ENCODE measurements around the gene PIK3R3. TPM values are rescaled to one million over a fixed set of nuclear protein-coding genes. Genes with fewer than 3 reads are reported as not detected.
A peak's percentile ranks its signal among the peaks of the same experiment; 100 is the strongest.

Gene PIK3R3
- total RNA-seq, 1 donor from 2014 or later = 54.1 TPM

- Mint-ChIP-seq H3K9me3 (ENCODE audit: low read depth) (no peaks in the 10 kb centered on the region), H3K36me3 (ENCODE audit: insufficient read depth) (no peaks in the 10 kb centered on the region), H3K4me1 (ENCODE audit: low read depth) (peaks cover 13% of the 10 kb centered on the region), H3K4me3 (ENCODE audit: low read depth) (no peak overlapping the region), H3K27me3 (no peaks in the 10 kb centered on the region), H3K27ac (no peak overlapping the region)
- TF ChIP-seq CTCF (IDR thresholded peaks at IDR 0.05; ENCODE audit: unreplicated experiment) = no peak
- DNase-seq (ENCODE audit: low spot score, unreplicated experiment) = no peak
These were observed 4.3 kb upstream of the PIK3R3 start for GRCh38 chr1:46136711-46137110.

- no peak for TF ChIP-seq CTCF (IDR thresholded peaks at IDR 0.05; ENCODE audit: unreplicated experiment)
- Mint-ChIP-seq H3K4me1 (ENCODE audit: low read depth) (peaks cover 16% of the 10 kb centered on the region), H3K27ac (no peak overlapping the region), H3K27me3 (no peaks in the 10 kb centered on the region), H3K36me3 (ENCODE audit: insufficient read depth) (no peaks in the 10 kb centered on the region), H3K4me3 (ENCODE audit: low read depth) (no peak overlapping the region), H3K9me3 (ENCODE audit: low read depth) (no peaks in the 10 kb centered on the region)
- no peak for DNase-seq (ENCODE audit: low spot score, unreplicated experiment)
These were observed 2.4 kb upstream of the PIK3R3 start for GRCh38 chr1:46134660-46135331.

- Mint-ChIP-seq H3K9me3 (ENCODE audit: low read depth) (no peaks in the 10 kb centered on the region), H3K4me3 (ENCODE audit: low read depth) (peak overlapping the region; percentile 95), H3K27me3 (no peaks in the 10 kb centered on the region), H3K4me1 (ENCODE audit: low read depth) (peaks cover 22% of the 10 kb centered on the region), H3K27ac (peak overlapping the region; percentile 100), H3K36me3 (ENCODE audit: insufficient read depth) (no peaks in the 10 kb centered on the region)
- TF ChIP-seq CTCF (IDR thresholded peaks at IDR 0.05; ENCODE audit: unreplicated experiment) = no peak
- no peak for DNase-seq (ENCODE audit: low spot score, unreplicated experiment)
These were observed 1.4 kb upstream of the PIK3R3 start for GRCh38 chr1:46133781-46134350.

- H3K27ac Mint-ChIP-seq = peak overlapping the region; percentile 100
- no peaks in the 10 kb centered on the region for H3K27me3 Mint-ChIP-seq
- H3K4me1 Mint-ChIP-seq (ENCODE audit: low read depth) = peaks cover 25% of the 10 kb centered on the region
- TF ChIP-seq CTCF (IDR thresholded peaks at IDR 0.05; ENCODE audit: unreplicated experiment) = no peak
- H3K4me3 Mint-ChIP-seq (ENCODE audit: low read depth) = peak overlapping the region; percentile 95
- DNase-seq (ENCODE audit: low spot score, unreplicated experiment) = no peak
- H3K9me3 Mint-ChIP-seq (ENCODE audit: low read depth) = no peaks in the 10 kb centered on the region
- H3K36me3 Mint-ChIP-seq (ENCODE audit: insufficient read depth) = no peaks in the 10 kb centered on the region
These were observed 791 bp upstream of the PIK3R3 start for GRCh38 chr1:46133181-46133658.

GRCh38 chr1:46131712-46132528 lies 509 bp downstream of the PIK3R3 start:
- DNase-seq (ENCODE audit: low spot score, unreplicated experiment) = no peak
- Mint-ChIP-seq H3K4me3 (ENCODE audit: low read depth) (peak overlapping the region; percentile 95), H3K4me1 (ENCODE audit: low read depth) (peaks cover 27% of the 10 kb centered on the region)

More at GRCh38 chr1:46131712-46132528, 509 bp downstream of the PIK3R3 start:
- Mint-ChIP-seq H3K27ac (peak overlapping the region; percentile 100), H3K9me3 (ENCODE audit: low read depth) (no peaks in the 10 kb centered on the region), H3K36me3 (ENCODE audit: insufficient read depth) (peaks cover 3% of the 10 kb centered on the region), H3K27me3 (no peaks in the 10 kb centered on the region)
- TF ChIP-seq CTCF (IDR thresholded peaks at IDR 0.05; ENCODE audit: unreplicated experiment) = no peak
